Activated T-cell treated with anti-CD3 and anti-CD28 coated beads, Interleukin-2, amount 50 U/mL, for 72 hours (primary cell): ENCODE results near the gene P3H2. TPM values are rescaled to one million over a fixed set of nuclear protein-coding genes. Genes with fewer than 3 reads are reported as not detected.

Experiments used
- ATAC-seq, 2 donors: fragments of 150-1000 bp; cut with Tn5 transposase; replicated peaks in 1 of 2; 2 replicates each; pipeline ENCODE4 v1.10.0; 2021; ENCODE audit warnings: moderate library complexity in 2 of 2, mild to moderate bottlenecking in 1 of 2
- DNase-seq, 2 donors: peaks; one replicate each; pipeline ENCODE4 v3.0.0; 2021 to 2022; ENCODE audit warnings: mixed read lengths in 1 of 2
- H3K27ac Mint-ChIP-seq: one replicate; pipeline ENCODE4 v1.8.0; 2022; ENCODE audit warnings: mild to moderate bottlenecking, moderate library complexity, mixed read lengths
- H3K27me3 Mint-ChIP-seq: one replicate; pipeline ENCODE4 v1.8.0; 2022; ENCODE audit warnings: low read depth, mixed read lengths
- H3K36me3 Mint-ChIP-seq, 2 donors: one replicate each; pipeline ENCODE4 v1.8.0; 2022; ENCODE audit warnings: mixed read lengths in 2 of 2, mild to moderate bottlenecking in 1 of 2; ENCODE audit not compliant: insufficient read depth in 2 of 2
- H3K4me1 Mint-ChIP-seq: one replicate; pipeline ENCODE4 v1.8.0; 2022; ENCODE audit warnings: low read depth, mixed read lengths
- H3K4me3 Mint-ChIP-seq, 2 donors: one replicate each; pipeline ENCODE4 v1.8.0; 2022; ENCODE audit warnings: mild to moderate bottlenecking in 2 of 2, mixed read lengths in 2 of 2, moderate library complexity in 2 of 2
- H3K9me3 Mint-ChIP-seq, 2 donors: one replicate each; pipeline ENCODE4 v1.8.0; 2022; ENCODE audit warnings: mixed read lengths in 2 of 2
- total RNA-seq, 2 donors: library from RNA; stranded (reverse); gene quantifications; one replicate each; pipeline ENCODE4 v1.2.3, GENCODE V29; 2022

The P3H2 gene
- total RNA-seq, 2 donors from 2014 or later, result not detected

DNA sequence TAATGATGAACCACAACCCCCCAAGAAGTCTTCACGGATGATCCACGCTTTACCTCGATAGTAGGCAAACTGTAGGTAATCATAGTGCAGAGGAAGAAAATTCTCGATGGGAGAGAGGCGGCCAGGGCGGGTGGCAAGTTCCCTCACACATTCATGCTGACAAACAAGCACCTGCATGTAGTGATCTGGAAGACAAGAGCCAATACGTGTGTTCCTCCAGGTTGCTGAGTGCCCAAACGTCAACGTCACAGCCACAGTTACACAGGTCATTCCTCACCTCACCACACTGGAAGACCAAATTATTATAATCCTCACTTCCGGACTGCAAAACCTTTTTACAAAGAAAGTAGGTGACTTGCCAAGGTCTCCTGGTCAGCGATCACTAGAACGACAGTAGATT is 131.8 kb downstream of the P3H2 start:
- Mint-ChIP-seq H3K27me3 (peaks cover 21% of the 10 kb centered on the region), H3K4me3 (no peak overlapping the region), H3K27ac (no peak overlapping the region), H3K9me3 (no peaks in the 10 kb centered on the region), H3K4me1 (no peaks in the 10 kb centered on the region), H3K36me3 (no peaks in the 10 kb centered on the region)
- DNase-seq, result no peak
- ATAC-seq, result no peak

DNA sequence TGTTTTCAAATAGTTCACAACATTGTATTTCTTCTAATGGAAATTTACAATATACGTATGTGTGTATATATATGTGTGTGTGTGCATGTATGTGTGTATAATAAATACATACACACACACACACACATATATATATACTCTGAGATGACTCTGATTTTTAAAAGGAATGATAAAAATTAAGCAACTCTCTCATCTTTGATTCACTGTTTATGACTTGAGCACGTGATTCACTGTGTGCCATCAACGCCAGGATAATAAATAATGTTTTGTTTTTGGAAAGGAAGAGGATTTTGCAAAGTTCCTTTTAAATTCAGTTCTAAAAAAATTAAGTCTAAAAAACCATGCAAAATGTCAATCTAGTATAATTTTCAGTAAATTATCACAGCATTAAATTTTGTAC is 132.4 kb downstream of the P3H2 start:
- H3K4me3 Mint-ChIP-seq, result no peak overlapping the region
- no peaks in the 10 kb centered on the region for H3K36me3 Mint-ChIP-seq

DNA sequence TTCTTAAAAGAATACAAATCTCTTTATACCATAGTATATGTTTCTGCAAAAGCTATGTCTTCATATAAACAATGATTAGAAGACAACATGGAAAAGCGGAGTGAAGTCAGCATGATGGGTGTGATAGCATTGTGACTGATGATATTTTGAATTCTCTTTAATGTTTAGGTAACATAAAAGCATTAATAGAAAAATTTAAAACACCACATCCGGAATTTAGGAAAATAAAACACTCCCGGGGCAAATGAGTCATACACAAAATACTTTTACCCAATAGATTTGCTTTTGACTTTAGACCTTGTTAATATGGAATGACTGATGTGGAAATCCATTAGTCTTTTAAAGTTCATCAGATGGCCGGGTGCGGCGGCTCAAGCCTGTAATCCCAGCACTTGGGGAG is 134.7 kb downstream of the P3H2 start:
- Mint-ChIP-seq H3K4me1 (no peaks in the 10 kb centered on the region), H3K4me3 (no peak overlapping the region), H3K27me3 (peaks cover 22% of the 10 kb centered on the region), H3K27ac (no peak overlapping the region), H3K9me3 (no peaks in the 10 kb centered on the region), H3K36me3 (no peaks in the 10 kb centered on the region)
- DNase-seq (no peak), ATAC-seq (no peak)

More for the DNA sequence above, 132.4 kb downstream of the P3H2 start:
- no peaks in the 10 kb centered on the region for H3K9me3 Mint-ChIP-seq
- no peak for DNase-seq
- peaks cover 26% of the 10 kb centered on the region for H3K27me3 Mint-ChIP-seq
- no peak overlapping the region for H3K27ac Mint-ChIP-seq
- no peaks in the 10 kb centered on the region for H3K4me1 Mint-ChIP-seq
- ATAC-seq, result no peak

GRCh38 chr3:189983612-189984011 is 137.1 kb downstream of the P3H2 start:
- Mint-ChIP-seq H3K4me1 (no peaks in the 10 kb centered on the region), H3K9me3 (no peaks in the 10 kb centered on the region), H3K27me3 (peaks cover 11% of the 10 kb centered on the region), H3K4me3 (no peak overlapping the region), H3K27ac (no peak overlapping the region), H3K36me3 (no peaks in the 10 kb centered on the region)
- no peak for ATAC-seq
- DNase-seq, result no peak

DNA sequence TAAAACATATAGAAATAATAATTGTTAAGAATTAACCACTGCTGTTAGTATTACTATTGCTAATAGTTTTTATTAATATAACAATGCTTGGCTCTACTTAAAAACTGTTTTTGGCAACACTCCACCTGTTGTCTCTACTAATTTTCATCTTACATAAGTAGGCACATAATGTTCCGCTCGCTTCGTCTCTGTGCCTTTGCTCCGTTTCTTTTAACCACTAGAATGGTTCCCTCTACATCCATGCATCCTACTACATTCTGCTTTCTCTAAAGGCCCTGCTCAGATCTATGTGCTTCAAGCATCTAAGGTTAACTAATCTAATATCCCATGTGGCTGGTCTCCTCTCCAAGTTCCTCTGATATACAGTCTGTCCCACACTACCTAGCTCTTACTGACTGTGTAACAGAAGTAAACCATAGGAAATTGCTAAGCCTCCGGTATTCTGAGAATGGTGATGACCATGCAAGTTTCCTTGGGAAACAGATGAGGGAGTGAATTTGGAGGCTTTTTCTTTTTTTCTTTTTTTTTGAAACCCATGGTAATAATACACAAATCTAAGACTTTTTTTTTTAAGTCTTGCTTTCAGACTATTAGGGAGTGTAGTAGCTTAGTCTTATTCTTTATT is 138.3 kb downstream of the P3H2 start:
- no peaks in the 10 kb centered on the region for H3K36me3 Mint-ChIP-seq
- DNase-seq (no peak), ATAC-seq (no peak)
- H3K27ac Mint-ChIP-seq, result no peak overlapping the region
- no peak overlapping the region for H3K4me3 Mint-ChIP-seq
- H3K9me3 Mint-ChIP-seq, result no peaks in the 10 kb centered on the region
- peaks cover 14% of the 10 kb centered on the region for H3K27me3 Mint-ChIP-seq
- H3K4me1 Mint-ChIP-seq, result no peaks in the 10 kb centered on the region

- ATAC-seq (no peak), DNase-seq (no peak)
- Mint-ChIP-seq H3K9me3 (no peaks in the 10 kb centered on the region), H3K27ac (no peak overlapping the region), H3K4me1 (no peaks in the 10 kb centered on the region), H3K36me3 (no peaks in the 10 kb centered on the region), H3K27me3 (peaks cover 20% of the 10 kb centered on the region), H3K4me3 (no peak overlapping the region)
Measured at GRCh38 chr3:189981668-189982067, 139.0 kb downstream of the P3H2 start.

DNA sequence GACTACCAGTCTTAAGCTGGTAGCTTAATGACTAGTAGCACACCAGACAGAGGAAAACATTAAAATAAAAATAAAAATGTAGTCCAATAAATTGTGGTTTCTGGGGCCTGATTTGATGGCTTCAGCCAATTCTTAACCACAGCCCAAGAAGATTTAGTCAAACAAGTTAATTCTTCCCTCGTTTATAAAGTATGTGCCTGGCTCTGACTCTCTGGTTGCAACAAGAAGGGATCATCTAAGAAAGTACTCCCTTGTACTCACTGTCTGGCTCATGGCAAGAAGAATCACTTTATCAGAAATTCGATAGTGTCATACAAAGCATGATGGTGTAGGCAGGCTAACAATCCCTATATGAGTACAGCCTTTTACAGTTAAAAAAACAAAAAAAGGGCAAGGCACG is 141.9 kb downstream of the P3H2 start:
- DNase-seq (no peak), ATAC-seq (no peak)
- H3K4me1 Mint-ChIP-seq, result no peaks in the 10 kb centered on the region
- no peak overlapping the region for H3K27ac Mint-ChIP-seq
- H3K9me3 Mint-ChIP-seq, result no peaks in the 10 kb centered on the region
- H3K36me3 Mint-ChIP-seq, result no peaks in the 10 kb centered on the region
- H3K4me3 Mint-ChIP-seq, result no peak overlapping the region
- peaks cover 37% of the 10 kb centered on the region for H3K27me3 Mint-ChIP-seq

- Mint-ChIP-seq H3K9me3 (no peaks in the 10 kb centered on the region), H3K27ac (no peak overlapping the region), H3K27me3 (peaks cover 29% of the 10 kb centered on the region)
Measured at GRCh38 chr3:189977174-189977573, 143.5 kb downstream of the P3H2 start.

DNA sequence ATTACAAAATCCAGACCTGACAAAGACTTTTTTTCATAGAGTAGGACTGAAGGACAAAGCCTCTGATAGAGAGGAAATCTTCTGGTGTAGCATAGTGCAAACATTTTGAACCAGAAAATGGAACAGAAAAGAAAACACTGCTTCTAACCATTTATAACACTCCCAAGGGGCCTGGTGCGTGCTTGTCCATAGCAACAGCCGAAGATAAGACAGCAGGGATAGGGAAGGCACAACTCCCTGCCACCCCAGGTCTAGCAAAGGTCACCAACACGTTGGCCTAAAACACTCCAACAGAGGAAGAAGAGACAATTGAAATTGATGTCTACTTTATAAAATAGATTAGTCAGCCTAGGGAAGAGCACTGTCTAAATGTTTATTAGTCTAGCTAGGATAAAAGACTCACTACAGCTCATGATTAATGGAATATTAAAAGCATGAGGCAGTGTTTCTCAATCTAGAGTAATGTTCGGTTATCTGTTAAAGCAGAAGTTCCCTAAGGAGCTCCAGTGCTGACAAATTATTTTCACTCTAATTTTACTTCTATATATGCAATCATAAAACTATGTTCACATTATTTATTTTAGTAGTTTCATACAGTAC is 145.2 kb downstream of the P3H2 start:
- ATAC-seq, result no peak
- no peak overlapping the region for H3K4me3 Mint-ChIP-seq
- H3K27me3 Mint-ChIP-seq, result peaks cover 29% of the 10 kb centered on the region
- no peaks in the 10 kb centered on the region for H3K4me1 Mint-ChIP-seq
- H3K36me3 Mint-ChIP-seq, result no peaks in the 10 kb centered on the region
- H3K9me3 Mint-ChIP-seq, result no peaks in the 10 kb centered on the region
- no peak for DNase-seq
- H3K27ac Mint-ChIP-seq, result no peak overlapping the region

More at GRCh38 chr3:189977174-189977573, 143.5 kb downstream of the P3H2 start:
- ATAC-seq, result no peak
- H3K4me1 Mint-ChIP-seq, result no peaks in the 10 kb centered on the region
- no peak for DNase-seq
- H3K4me3 Mint-ChIP-seq, result no peak overlapping the region
- H3K36me3 Mint-ChIP-seq, result no peaks in the 10 kb centered on the region

- H3K9me3 Mint-ChIP-seq, result no peaks in the 10 kb centered on the region
- no peak overlapping the region for H3K4me3 Mint-ChIP-seq
- ATAC-seq (no peak), DNase-seq (no peak)
- peaks cover 31% of the 10 kb centered on the region for H3K27me3 Mint-ChIP-seq
- no peak overlapping the region for H3K27ac Mint-ChIP-seq
- H3K4me1 Mint-ChIP-seq, result no peaks in the 10 kb centered on the region
- no peaks in the 10 kb centered on the region for H3K36me3 Mint-ChIP-seq
Measured at GRCh38 chr3:189974359-189974758, 146.3 kb downstream of the P3H2 start.

GRCh38 chr3:189967254-189967865 is 153.3 kb downstream of the P3H2 start:
- H3K4me1 Mint-ChIP-seq, result peaks cover 5% of the 10 kb centered on the region
- ATAC-seq (no peak), DNase-seq (peak; percentile 10 to 33)
- H3K9me3 Mint-ChIP-seq, result no peaks in the 10 kb centered on the region
- no peak overlapping the region for H3K4me3 Mint-ChIP-seq
- H3K27me3 Mint-ChIP-seq, result peaks cover 10% of the 10 kb centered on the region
- no peak overlapping the region for H3K27ac Mint-ChIP-seq
- no peaks in the 10 kb centered on the region for H3K36me3 Mint-ChIP-seq

DNA sequence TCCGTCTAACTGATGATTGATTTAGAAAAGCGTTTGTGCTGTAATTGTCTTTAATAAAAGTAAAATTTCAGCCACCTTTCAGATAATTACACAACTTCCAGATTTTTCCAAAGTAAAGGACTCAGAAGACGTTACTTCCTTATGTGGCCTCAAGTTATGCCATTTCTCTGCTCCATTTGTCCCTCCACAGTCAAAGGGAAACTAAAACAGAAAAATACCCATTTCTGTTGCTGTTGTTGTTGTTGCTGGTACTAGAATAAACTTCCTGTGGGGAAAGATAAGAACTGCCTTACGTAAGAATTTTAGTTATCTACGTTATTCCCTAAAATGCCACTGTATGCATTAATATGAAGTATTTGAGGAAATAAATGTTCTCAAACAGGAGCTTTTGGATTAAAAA is 153.9 kb downstream of the P3H2 start:
- Mint-ChIP-seq H3K4me3 (no peak overlapping the region), H3K27ac (no peak overlapping the region), H3K27me3 (peaks cover 10% of the 10 kb centered on the region), H3K9me3 (no peaks in the 10 kb centered on the region), H3K4me1 (peaks cover 6% of the 10 kb centered on the region), H3K36me3 (no peaks in the 10 kb centered on the region)
- no peak for ATAC-seq
- DNase-seq, result no peak

- Mint-ChIP-seq H3K4me1 (peaks cover 15% of the 10 kb centered on the region), H3K27ac (no peak overlapping the region), H3K9me3 (no peaks in the 10 kb centered on the region), H3K27me3 (peaks cover 11% of the 10 kb centered on the region), H3K4me3 (no peak overlapping the region), H3K36me3 (no peaks in the 10 kb centered on the region)
- ATAC-seq, result no peak
- no peak for DNase-seq
Measured at GRCh38 chr3:189964623-189965332, 155.9 kb downstream of the P3H2 start.
